K562 (cell line): ENCODE results near the gene LRRC25. TPM values are rescaled to one million over a fixed set of nuclear protein-coding genes. Genes with fewer than 3 reads are reported as not detected.

Source experiments
- BACH1 ChIP-seq: fragments of 200-800 bp; sonication (Bioruptor generic); IDR thresholded peaks from 2 replicates; pipeline ENCODE4 v1.6.1; 2016; ENCODE audit warnings: missing genetic modification characterization, missing compliant biosample characterization
- EZH2 ChIP-seq: IDR thresholded peaks from 2 replicates; pipeline ENCODE4 v1.6.1; 2012; ENCODE audit warnings: low read depth, mild to moderate bottlenecking, inconsistent platforms, low read length, borderline replicate concordance
- FOXJ3 ChIP-seq: sonication (generic); formaldehyde crosslinking; IDR thresholded peaks from 2 replicates; pipeline ENCODE4 v1.4.0; 2020; ENCODE audit warnings: mild to moderate bottlenecking, missing genetic modification reagents
- FOXO4 ChIP-seq: fragments of 450-650 bp; formaldehyde crosslinking; IDR thresholded peaks from 2 replicates; pipeline ENCODE4 v1.4.0; 2020; ENCODE audit warnings: mild to moderate bottlenecking, moderate library complexity
- LEF1 ChIP-seq: fragments of 450-650 bp; IDR thresholded peaks from 2 replicates; pipeline ENCODE4 v1.6.1; 2016; ENCODE audit warnings: mild to moderate bottlenecking
- MBD2 ChIP-seq: sonication (generic); IDR thresholded peaks from 2 replicates; pipeline ENCODE4 v1.6.1; 2016; ENCODE audit warnings: low read depth, borderline replicate concordance
- MCM3 ChIP-seq: fragments of 450-650 bp; IDR thresholded peaks from 2 replicates; pipeline ENCODE4 v1.6.1; 2016
- MCM7 ChIP-seq, 2 experiments: fragments of 450-650 bp; IDR thresholded peaks; 2 replicates each; pipeline ENCODE4 v1.6.1; 2016 to 2018
- OTX1 ChIP-seq: fragments of 450-650 bp; formaldehyde crosslinking; IDR thresholded peaks from 2 replicates; pipeline ENCODE4 v1.4.0; 2022; ENCODE audit warnings: mild to moderate bottlenecking
- RAD51 ChIP-seq: fragments of 450-650 bp; IDR thresholded peaks from 2 replicates; pipeline ENCODE4 v1.7.1; 2016; ENCODE audit warnings: low read depth, mild to moderate bottlenecking, borderline replicate concordance
- THAP7 ChIP-seq: fragments of 250-450 bp; sonication (Bioruptor Pico); IDR thresholded peaks from 2 replicates; pipeline ENCODE4 v1.5.0; 2021
- VEZF1 ChIP-seq: fragments of 200-800 bp; sonication (Bioruptor generic); IDR thresholded peaks from 2 replicates; pipeline ENCODE4 v1.6.1; 2017; ENCODE audit warnings: missing genetic modification characterization, missing compliant biosample characterization
- ZNF311 ChIP-seq: fragments of 250-450 bp; sonication (Bioruptor Pico); IDR thresholded peaks from 2 replicates; pipeline ENCODE4 v1.4.0; 2020; ENCODE audit warnings: mild to moderate bottlenecking, moderate library complexity
- ZNF347 ChIP-seq: fragments of 450-650 bp; formaldehyde crosslinking; IDR thresholded peaks from 2 replicates; pipeline ENCODE4 v1.4.0; 2020; ENCODE audit warnings: low read depth, mild to moderate bottlenecking, moderate library complexity
- ZNF407 ChIP-seq: fragments of 450-650 bp; IDR thresholded peaks from 2 replicates; pipeline ENCODE4 v1.6.1; 2016; ENCODE audit warnings: low read depth
- ZNF699 ChIP-seq: fragments of 250-450 bp; sonication (Bioruptor Pico); IDR thresholded peaks from 2 replicates; pipeline ENCODE4 v1.8.0; 2021; ENCODE audit warnings: mild to moderate bottlenecking, moderate library complexity; ENCODE audit not compliant: insufficient replicate concordance
- polyA plus RNA-seq, 8 experiments: library from polyadenylated mRNA; depleted of rRNA in 4 of 8; stranded (reverse) in 5 of 8; unstranded in 3 of 8; fragments of >200 nt; fragmentation: Nextera tagmentation in 2 of 8; fragmentation: Illumina TruSeq in 1 of 8; extraction: Ambion mirVana in 2 of 8; extraction: Trizol in 1 of 8; gene quantifications; 2 replicates each; pipeline versions ENCODE4 v1.2.1 to v1.2.3, GENCODE V29; 2011 to 2014; ENCODE audit warnings: inconsistent platforms in 1 of 8, missing spikeins in 1 of 8
- total RNA-seq, 7 experiments: library from RNA; depleted of rRNA in 6 of 7; stranded (reverse); fragments of >200 nt in 6 of 7; fragmentation: Illumina TruSeq in 2 of 7; extraction: Trizol in 2 of 7; gene quantifications; 2 replicates each; pipeline versions ENCODE4 v1.2.1 to v1.2.3, GENCODE V29; 2011 to 2021; ENCODE audit warnings: low replicate concordance in 1 of 7

Gene LRRC25
- total and polyA plus RNA-seq, 9 of the 15 experiments (the other 6 are each of a cell fraction or from before 2014, with no cell fraction given), result 0.07 to 0.36 (median 0.10) TPM; not detected in 3

- TF ChIP-seq FOXO4 (CRISPR knock-in tag), result no peak
- no peak for TF ChIP-seq EZH2
- TF ChIP-seq MCM3, result no peak
- TF ChIP-seq ZNF347, result no peak
- peak; percentile 92 for TF ChIP-seq MBD2
- 0 out of 2 replicates have a peak, but pooled peaks have one; percentile 27 for TF ChIP-seq THAP7 (CRISPR knock-in tag)
- peak; percentile 91; the same call in 1 of the 2 replicates for TF ChIP-seq BACH1 (tag)
- TF ChIP-seq LEF1, result peak; percentile 91
- TF ChIP-seq MCM7 (IDR thresholded peaks at IDR 0.05), result no peak
- TF ChIP-seq ZNF311, result peak; percentile 75; the same call in 1 of the 2 replicates
- peak; percentile 95 for TF ChIP-seq RAD51
- no peak for TF ChIP-seq ZNF407
- no peak for TF ChIP-seq FOXJ3
- TF ChIP-seq ZNF699 (CRISPR knock-in tag), result no peak
- TF ChIP-seq OTX1 (CRISPR knock-in tag), result no peak
- TF ChIP-seq VEZF1 (CRISPR knock-in tag), result peak; percentile 99; the same call in 1 of the 2 replicates
Measured at GRCh38 chr19:18373892-18374629, 23.4 kb downstream of the LRRC25 start (continued).
